Epithelial cell of proximal tubule (primary cell): ENCODE results near the gene RBL1. TPM values are rescaled to one million over a fixed set of nuclear protein-coding genes. Genes with fewer than 3 reads are reported as not detected.
"Not testable (repeated sequence)": the region's sequence is repeated elsewhere in the genome, so short reads cannot be mapped to it uniquely, and the experiment has no call there.

Experiments used
- DNase-seq: peaks from one replicate; pipeline ENCODE4 v3.0.0-alpha.2; 2011; ENCODE audit warnings: low read depth
- H3K4me3 ChIP-seq: 2 replicates; pipeline ENCODE4 v1.5.1; 2011; ENCODE audit warnings: low read depth, mild to moderate bottlenecking, low read length
- CTCF ChIP-seq: conservative IDR thresholded peaks from 2 replicates; pipeline ENCODE4 v1.5.1; 2012; ENCODE audit warnings: low read depth, mild to moderate bottlenecking, low read length
- total RNA-seq: library from RNA; depleted of rRNA; stranded (reverse); fragments of >200 nt; gene quantifications from 2 replicates; pipeline ENCODE4 v1.2.3, GENCODE V29; 2015

RBL1 gene
- total RNA-seq, 1 donor from 2014 or later, result 9.7 TPM

- no peak overlapping the region for H3K4me3 ChIP-seq
- TF ChIP-seq CTCF, result no peak
- no peak for DNase-seq
These were observed 120.5 kb downstream of the RBL1 start for GRCh38 chr20:36975099-36975818.

GRCh38 chr20:36974660-36975059 lies 121.1 kb downstream of the RBL1 start:
- no peak for TF ChIP-seq CTCF

GRCh38 chr20:36971103-36971502 lies 124.7 kb downstream of the RBL1 start:
- no peak for TF ChIP-seq CTCF
- no peak for DNase-seq
- H3K4me3 ChIP-seq, result no peak overlapping the region

More at GRCh38 chr20:36974660-36975059, 121.1 kb downstream of the RBL1 start:
- no peak overlapping the region for H3K4me3 ChIP-seq
- DNase-seq, result no peak

GRCh38 chr20:36969478-36970186 lies 126.2 kb downstream of the RBL1 start:
- TF ChIP-seq CTCF, result no peak
- H3K4me3 ChIP-seq, result no peak overlapping the region

GRCh38 chr20:36969051-36969450 lies 126.7 kb downstream of the RBL1 start:
- no peak for TF ChIP-seq CTCF
- no peak overlapping the region for H3K4me3 ChIP-seq
- no peak for DNase-seq

More at GRCh38 chr20:36969478-36970186, 126.2 kb downstream of the RBL1 start:
- DNase-seq, result no peak

GRCh38 chr20:36967636-36968035 lies 128.2 kb downstream of the RBL1 start:
- DNase-seq, result no peak
- no peak overlapping the region for H3K4me3 ChIP-seq
- no peak for TF ChIP-seq CTCF

GRCh38 chr20:36966965-36967364 lies 128.8 kb downstream of the RBL1 start:
- not testable (repeated sequence) for DNase-seq, H3K4me3 ChIP-seq

GRCh38 chr20:36962354-36962941 lies 133.3 kb downstream of the RBL1 start:
- DNase-seq, H3K4me3 ChIP-seq: not testable (repeated sequence)
